CD4-positive, alpha-beta T cell treated with Interferon gamma for 1 hour (primary cell): ENCODE measurements around the gene PEAK3.
A peak's percentile ranks its signal among the peaks of the same experiment; 100 is the strongest.

Experiments used
- DNase-seq: peaks from one replicate; pipeline ENCODE4 v3.0.0-alpha.2; 2020

PEAK3 gene

DNA sequence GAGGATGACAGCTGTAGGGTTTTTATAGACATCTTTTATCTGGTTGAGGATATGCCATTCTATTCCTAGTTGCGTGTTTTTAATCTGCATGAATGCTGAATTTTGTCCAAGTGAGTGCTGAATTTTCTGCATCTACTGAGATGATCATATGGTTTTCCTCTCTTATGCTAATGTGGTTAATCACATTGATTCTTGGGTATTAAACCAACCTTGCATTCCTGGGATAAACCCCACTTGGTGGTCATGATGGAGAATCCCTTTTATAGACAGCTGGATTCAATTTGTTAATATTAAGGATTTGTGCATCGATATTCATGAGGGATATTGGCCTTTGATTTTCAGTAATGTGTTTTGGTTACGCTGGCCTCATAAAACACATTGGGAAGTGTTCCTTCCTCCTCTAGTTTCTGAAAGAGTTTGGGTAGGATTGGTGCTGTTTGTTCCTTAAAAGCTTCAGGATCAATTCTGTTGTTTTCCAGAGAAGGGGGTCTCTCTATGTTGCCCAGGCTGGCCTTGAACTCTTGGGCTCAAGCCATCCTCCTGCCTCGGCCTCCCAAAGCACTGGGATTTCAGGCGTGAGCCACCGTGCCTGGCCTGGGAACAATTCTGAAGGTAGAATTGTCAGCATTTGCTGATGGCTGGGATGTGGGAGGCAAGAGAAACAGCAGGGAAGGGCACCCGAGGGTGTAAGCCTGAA is 33.3 kb upstream of the PEAK3 start:
- no peak for DNase-seq

DNA sequence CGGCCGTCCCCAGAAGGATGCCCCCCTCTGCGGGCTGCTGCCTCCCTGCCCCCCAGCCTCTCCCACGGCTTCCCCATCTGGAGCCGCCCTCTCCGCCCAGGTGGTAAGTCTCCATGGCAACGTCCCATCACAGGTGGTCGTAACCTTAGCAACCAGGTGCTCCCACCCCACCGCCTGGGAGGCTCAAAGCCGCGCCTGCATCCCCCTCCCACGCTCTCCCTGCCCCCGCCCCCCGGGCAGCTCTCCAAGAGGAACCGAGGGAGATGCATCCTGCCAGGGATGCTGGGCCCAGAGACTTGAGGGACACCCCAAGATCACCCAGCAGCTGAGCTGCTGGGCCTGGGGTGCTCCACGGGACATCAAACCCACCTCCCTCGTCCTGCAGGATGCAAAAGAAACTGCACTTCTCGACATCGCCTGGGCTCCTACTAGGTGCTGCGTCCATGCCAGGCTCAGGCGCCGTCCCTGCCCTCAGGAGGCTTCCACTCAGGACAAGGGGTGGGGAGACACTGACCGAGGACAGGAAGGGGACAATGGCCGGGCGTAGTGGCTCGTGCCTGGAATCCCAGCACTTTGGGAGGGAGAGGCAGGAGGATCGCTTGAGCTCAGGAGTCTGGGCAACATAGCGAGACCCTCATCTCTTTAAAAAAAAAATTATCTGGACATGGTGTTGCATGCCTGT is 31.0 kb upstream of the PEAK3 start:
- DNase-seq = no peak

DNA sequence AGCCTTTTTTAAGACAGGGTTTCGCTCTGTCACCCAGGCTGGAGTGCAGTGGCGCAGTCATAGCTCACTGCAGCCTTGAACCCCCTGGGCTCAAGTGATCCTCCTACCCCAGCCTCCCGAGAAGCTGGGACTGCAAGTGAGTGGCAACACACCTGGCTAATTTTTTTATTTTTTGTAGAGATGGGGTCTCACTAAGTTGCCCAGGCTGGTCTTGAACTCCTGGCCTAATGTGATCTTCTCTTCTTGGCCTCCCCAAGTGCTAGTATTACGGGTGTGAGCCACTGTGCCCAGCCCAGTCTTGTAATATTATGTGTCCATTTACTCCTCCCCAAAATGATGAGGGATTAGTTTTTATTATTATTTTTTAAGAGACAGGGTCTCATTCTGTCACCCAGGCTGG is 29.1 kb upstream of the PEAK3 start:
- no peak for DNase-seq

DNA sequence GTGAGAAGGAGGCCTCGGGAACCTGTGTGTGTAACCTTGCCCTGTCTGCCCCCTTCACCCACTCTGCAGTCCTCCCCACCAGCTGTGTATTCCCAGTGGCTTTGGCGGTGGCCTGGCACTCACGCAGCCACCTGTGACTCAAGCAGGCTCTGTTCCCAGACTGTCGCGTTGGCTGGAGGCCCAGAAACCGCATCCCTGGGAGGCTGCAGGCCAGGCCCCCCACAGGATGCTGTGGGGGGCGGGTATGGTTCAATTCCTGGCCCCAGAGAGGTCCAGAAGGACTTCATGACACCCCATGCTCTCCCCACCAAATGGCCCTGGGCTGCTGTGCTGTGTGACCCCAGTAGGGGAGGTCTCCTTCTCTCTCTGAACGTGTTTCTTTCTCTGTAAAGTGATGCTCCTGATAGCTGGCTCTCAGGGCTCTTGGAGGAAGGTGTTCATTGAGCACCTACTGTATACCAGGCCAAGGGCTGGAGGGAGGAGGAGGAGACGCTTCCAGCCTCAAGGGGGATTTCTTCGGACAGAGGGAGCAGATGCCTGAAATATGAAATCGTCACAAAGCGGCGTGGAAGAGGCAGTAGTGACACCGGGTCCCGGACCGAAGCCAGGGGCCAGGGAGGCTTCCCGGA is 27.9 kb upstream of the PEAK3 start:
- no peak for DNase-seq

DNA sequence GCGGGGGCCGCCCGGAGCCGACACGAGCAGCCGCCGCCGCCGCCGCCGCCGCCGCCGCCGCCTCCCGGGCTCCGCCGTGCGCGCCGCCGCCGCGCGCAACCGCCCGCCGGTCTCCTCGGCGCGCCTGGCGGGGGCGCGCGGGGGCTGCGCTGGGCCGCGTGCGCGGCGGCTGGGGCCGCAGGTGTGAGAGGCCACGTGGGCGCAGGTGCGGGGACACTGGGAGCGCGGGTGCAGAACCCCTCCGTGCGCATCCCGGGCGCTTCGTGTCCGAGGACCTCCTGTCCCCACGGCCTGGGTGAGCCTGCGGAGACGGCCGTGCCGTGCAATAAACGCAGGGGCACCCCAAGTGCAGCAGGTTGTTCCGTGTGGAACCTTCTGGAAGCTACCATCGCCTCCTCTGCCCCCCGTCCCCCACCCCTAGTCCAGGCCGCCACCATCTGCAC is 26.2 kb upstream of the PEAK3 start, which contains the start of gene LINGO3:
LINGO3 (minus strand) TSS at position 41 of the 443 bp plus-strand sequence. CDS start 16,378 bp downstream, outside the sequence.
- DNase-seq = no peak

DNA sequence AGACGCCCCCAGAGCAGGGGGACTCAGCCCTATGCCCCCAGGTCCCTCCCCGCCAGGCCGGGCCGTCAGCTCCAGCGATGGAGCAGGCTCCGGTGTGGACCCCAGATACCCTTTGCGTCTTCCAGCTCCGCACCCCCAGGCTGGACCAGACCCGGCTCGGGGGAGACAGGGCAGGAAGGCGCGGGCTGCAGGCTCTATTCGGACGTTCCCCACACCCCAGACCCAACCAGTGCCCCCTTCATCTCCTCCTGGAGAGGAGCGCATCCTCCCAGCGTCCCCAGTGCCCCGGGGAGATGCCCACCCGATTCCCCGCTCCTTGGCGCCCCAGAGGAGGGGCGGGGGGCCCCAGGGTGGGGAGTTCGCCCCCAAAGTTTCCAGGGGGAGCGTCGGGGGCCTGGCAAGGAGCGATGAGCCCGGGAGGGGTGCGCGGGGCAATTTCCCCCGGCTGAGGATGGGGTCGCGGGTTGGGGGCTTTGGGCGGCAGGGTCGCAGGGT is 25.6 kb upstream of the PEAK3 start:
- DNase-seq = no peak

DNA sequence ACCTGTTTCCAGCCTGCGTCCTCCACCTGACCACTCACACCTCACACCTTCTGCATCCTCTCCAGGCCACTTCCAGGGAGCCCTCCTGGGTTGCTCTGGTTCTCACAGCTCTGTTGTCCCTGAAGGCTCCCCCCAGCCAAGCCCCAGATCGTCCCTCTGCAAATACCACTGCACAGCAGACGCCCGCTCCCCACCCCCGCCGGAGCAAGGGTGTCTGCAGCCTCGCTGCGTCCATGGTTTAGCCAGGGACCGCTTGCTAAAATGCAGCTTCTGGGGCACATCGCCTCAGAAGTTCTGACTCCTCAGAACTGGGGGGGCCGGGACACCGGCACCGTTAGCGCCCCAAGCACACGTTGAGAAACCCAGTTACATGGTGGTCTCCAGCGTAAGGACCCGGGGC is 25.0 kb upstream of the PEAK3 start:
- no peak for DNase-seq

DNA sequence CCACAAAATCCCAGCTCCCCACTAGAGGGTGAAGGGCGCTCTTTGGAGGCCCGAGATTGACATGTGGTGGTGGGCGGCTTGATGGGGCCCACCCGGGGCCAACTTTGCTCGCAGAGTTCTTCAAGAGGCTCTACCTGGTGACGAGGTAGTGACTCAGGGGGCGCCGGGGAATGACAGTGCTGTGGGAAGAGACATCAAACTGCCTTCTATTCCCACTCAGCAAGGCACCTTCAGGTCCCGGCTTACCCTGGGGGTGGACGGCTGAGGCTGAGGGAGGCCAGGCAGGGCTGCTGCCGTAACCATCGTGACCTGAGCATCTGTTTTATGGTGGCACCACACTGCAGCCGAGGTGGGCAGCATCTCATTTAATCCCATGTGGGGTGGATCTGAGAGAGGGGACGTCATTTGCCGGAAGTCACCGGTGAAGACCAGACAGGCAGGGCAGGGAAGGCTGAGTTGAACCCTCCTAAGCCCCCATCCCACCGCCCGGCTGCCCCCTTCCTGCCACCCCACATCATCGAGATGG is 24.4 kb upstream of the PEAK3 start:
- DNase-seq = no peak

DNA sequence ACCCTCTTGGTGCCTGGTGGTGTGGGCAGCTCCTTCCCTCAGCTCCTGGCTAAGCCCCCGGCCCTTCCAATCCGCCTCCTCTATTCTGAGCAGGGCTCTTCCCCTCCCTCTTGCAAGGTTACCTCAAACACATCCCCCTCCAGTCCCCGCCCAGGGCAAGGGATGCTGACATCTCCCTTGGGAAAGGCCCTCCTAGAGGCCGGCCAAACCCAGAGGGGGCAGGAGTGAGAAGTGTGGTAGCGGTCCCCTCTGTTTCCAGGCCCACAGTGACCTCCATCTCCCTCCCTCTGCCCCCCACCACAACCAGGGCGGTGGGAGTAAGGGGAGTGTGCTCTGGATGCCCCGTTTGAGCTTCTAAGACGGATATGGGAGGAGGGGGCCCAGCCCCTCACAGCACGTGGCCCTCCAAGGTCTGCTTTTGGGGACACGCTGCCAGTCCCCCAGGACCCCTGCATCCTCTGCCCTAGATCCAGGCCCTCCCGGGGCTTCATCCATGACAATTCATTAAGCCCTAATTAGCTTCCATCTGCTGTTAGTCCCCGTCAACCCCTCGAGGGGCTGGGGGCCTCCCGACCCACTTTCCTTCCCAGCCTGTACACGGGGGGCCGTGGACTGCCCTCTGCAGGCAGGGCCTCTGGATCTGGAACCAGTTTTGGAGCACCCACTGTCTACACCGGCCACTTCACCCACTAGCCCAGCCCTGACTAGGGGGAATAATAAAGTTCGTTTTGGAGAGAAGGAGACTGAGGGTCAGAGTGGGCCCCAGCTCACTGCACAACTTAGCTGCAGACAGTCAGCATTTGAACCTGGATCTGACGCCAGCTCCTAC is 23.7 kb upstream of the PEAK3 start:
- no peak for DNase-seq

DNA sequence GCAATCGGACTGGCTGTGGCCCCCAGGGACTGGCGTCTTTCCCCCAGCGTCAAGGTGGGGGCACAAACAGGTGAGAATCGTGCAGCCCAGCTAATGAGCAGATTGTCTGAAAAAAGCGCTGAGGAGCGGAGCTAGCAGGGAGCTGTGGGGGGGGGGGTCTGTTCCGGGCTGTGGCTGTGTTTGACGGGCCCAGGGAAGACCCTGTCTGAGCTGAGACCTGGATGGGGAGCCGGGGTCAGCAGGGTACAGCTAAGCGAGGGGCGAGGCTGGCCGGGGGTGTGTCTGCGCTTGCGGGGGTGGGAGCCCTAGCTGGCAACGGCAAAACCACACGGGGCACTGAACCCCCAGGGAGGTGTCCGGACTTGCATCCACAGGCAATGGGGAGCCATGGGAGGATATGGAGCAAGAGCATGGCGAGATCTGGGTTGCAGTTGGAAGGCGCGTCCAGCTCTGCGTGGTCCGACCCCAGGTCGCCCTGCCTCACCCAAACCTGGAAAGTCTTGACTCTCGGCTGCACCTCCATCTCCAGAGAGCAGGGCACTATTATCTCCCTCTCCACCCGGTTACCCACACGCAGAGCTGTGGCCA is 21.3 kb upstream of the PEAK3 start:
- no peak for DNase-seq

DNA sequence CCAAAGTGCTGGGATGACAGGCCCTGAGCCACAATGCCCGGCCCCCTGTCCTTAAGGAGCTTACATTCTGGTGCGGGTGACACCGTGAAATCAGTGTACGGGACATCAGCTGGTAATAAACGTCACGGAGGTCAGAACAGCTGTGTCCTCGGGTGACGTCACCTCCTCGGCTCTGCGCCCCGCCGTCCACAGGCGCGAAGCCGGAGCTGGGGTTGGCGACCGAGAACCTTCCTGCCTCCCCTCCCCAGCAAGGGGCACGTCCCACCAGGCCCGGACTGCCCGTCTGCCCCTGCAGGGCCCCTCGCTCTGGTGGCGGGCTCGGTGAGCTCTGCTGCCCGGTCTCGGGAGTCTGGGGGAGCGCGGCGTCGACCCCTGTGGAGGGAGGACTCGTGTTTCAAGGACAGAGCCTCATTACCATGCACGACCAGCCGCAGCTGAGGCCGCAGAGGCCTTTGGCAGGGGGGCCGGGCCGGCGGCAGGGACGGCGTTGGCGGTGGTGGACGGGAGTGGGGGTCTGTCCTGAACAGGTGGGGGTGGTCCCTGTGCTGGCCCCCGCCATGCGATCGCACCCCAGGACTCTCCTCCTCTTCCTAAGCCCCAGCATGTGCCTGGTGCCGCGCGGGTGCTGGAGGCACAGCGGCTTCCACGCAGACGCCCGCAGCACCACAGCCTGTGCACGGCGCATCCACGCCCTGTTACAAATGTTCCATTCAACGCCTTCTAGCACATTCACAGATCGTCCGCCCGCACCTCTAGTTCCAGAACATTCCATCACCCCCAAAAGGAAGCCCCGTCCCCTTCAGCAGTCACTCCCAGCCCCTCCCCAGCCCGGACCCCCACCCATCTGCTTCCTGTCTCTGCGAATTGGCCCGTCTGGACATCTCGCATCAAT is 20.6 kb upstream of the PEAK3 start:
- DNase-seq = peak; percentile 67

DNA sequence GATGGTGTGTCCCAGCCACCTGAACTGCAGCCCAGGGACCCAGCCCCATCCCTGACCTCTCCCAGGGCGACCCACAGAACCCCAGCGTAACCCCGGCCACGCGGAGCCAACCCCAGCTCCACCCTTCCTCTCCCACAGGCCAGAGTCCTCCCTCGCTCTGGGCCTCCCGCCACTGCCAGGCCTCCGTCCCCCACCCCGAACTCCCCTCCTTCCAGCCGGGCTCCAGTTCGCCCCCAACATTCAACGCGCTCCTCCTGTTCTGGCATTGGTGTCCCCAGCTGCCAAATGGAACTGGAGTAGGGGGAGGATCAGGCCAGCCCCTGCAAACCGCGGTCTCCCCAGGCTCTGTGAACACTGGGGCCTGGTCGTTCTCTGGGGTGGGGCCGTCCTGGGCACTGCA is 18.6 kb upstream of the PEAK3 start:
- no peak for DNase-seq

DNA sequence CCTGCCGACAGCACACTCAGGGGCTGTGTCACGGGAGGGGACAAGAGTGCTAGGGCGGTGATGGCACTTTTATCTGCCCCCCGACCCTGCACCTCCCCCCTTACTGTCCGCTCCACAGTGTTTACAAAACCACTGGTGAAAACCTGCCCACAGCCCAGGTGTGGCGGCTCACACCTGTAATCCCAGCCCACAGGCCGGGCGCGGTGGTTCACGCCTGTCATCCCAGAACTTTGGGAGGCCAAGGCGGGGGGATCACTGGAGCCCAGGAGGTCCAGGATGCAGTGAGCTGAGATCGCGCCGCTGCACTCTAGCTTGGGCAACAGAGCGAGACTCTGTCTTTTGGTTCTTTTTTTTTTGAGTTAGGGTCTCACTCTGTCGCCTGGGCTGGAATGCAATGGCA is 14.2 kb upstream of the PEAK3 start:
- no peak for DNase-seq

DNA sequence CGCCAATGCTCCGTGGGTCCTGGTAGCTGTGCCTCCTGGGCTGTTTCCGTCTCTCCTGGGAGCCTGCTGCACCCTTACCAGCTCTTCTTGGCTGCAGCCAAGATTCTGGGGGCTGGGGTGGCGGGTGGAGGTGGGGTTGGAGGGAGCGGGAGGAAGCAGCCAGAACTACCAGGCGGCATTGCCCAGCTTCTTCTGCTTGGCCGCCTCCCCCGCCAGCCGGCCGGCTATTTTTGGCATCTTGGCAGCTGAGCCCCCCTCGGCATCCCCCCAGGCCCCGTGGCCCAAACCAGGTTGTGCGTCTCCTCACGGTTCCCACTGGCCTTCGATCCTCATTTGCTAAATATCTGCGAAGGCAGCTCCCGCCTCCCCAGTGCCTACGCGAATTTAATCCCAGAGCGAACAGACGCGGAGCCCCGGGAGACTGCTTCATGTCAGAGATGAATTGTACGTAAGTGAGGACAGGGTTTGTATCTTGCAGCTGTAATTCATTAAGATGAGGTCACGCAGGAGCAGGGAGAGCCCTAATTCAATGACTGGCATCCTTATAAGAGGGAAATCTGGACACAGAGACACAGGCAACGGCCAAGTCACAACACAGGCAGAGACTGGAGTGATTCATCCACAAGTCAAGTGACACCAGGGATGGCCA is 12.8 kb upstream of the PEAK3 start:
- no peak for DNase-seq

DNA sequence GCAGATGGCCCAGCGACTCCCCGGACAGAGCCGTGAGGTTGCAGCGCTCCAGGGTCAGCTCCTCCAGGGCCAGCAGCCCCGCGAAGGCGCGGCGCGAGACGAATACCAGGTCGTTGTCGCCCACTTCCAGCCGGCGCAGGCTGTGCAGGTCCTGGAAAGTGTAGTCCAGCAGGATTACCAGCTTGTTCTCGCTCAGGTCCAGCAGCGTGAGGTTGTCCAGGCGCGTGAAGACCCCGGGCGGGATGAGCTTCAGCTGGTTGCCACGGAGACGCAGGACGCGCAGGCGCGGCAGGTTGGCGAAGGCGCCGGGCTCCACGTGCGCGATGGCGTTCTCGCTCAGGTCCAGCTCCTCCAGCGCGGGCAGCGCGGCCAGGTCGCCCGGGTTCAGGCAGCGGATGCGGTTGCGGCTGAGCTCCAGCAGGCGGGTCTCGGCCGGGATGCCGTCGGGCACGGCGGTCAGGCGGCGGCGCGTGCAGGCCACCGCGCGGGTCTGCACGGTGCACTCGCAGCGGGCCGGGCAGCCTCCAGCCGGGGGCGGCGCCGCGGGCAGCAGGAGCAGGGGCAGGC is 9.3 kb upstream of the PEAK3 start:
- no peak for DNase-seq

DNA sequence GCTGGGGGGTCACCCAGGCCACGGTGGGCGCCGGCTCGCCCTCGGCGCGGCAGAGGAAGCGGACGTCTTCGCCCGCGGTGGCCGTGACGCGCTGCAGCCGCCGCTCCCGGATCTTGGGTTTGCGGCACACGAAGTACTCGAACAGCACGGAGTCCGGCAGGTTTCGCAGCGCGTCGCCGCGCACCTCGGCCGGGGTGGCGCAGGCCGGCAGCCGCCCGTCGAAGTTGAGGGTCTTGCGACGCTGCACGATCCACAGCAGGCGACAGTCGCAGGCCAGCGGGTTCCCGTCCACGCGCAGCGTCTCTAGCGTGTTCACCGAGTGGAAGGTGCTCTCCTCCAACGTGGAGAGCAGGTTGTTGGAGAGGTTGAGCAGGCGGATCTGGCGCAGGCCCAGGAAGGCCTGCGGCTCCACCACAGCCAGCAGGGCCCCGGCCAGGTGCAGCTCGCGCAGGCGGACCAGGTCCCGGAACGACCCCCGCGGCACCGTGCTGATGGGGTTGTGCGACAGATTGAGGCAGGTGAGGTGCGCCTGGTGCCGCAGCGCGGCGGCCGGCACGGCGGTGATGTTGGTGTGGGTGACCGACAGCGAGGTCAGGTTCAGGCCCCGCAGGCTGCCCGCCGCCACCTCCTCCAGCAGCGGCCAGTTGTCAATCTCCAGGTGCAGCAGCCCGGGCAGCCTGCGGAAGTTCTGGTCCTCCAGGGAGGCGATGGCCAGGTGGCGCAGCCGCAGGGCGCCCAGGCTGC is 8.6 kb upstream of the PEAK3 start:
- no peak for DNase-seq

DNA sequence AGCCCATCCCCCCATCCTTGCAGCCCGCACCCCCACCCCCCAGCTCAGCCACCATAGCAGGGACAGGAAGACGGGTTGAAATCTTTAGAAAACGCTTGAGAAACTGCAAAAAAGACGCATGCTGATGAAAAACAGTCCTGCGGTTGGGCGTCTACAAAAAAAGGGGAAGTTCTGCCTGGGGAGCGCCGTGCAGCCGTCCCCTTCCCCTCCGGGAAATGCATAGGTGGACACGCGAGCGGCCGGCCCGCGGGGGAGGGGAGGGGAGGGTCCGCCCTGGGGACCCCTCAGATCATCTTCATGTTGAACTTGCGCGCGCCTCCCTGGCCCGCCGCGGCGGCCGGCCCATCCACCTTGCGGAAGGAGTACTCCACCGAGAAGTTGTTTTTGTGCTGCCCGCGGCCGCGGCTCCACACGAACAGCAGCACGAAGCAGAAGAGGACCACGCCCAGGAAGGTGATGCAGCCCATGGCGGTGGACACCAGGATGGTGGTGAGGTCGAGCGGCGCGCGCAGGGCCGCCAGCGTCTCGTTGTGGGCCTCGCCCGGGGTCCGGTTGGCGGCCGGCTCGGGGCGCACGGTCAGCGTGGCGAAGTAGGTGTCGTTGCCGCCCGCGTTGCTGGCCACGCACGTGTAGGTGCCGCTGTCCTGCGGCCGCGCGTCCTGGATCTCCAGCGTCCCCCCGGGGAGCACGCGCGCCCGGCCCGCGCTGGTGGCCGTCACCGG is 7.9 kb upstream of the PEAK3 start:
- DNase-seq = peak; percentile 72

DNA sequence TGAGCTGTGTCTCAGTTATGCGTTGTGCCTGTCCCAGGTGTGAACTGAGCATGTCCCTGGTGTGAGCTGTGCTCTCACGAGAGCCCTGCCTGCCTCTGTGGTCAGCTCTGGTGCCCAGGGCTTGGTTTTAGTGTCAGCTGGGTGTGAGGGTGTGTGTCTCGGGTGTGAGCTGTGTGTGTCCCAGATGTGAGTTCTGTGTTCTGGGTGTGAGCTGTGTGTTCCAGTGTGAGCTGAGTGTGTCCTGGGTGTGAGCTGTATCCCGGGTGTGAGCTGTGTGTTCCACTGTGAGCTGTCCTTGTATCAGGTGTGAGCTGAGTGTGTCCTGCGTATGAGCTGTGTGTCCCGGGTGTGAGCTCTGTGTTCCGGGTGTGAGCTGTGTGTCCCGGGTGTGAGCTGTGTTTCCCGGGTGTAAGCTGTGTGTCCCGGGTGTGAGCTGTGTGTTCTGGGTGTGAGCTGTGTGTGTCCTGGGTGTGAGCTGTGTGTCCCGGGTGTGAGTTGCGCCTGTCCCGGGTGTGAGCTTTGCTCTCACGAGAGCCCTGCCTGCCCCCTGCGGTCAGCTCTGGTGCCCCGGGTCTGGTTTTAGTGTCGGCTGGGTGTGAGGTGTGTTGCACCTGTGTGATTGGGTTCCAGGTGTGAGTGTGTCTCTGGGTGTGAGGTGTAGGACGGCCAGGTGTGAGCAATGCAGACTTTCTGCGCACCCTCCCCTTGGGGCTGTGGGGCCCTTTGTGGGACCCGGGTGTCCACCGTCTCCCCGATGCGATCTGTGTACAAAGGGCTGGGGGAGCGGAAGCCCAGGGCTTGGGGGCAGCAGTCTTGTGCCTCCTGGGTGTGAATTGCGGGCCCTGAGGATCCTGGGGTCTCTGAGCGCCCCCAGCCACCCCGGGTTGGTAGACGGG is 7.1 kb upstream of the PEAK3 start:
- DNase-seq = no peak
